Ascending aorta (tissue), 2 donors: ENCODE results near the gene HSF2. TPM values are rescaled to one million over a fixed set of nuclear protein-coding genes. Genes with fewer than 3 reads are reported as not detected.
"Not testable (repeated sequence)": the region's sequence is repeated elsewhere in the genome, so short reads cannot be mapped to it uniquely, and the experiment has no call there.

ENCODE experiments used
- DNase-seq, 2 donors: peaks; one replicate each; pipeline ENCODE4 v3.0.0-alpha.2; 2019; ENCODE audit warnings: low spot score in 2 of 2
- H3K27ac ChIP-seq, 2 donors: fragments of 200-600 bp; sonication (generic); one replicate each; pipeline ENCODE4 v1.5.1; 2016 to 2017; ENCODE audit warnings: mild to moderate bottlenecking in 1 of 2
- H3K27me3 ChIP-seq: fragments of 200-600 bp; sonication (generic); one replicate; pipeline ENCODE4 v1.5.1; 2017
- H3K36me3 ChIP-seq, 2 donors: fragments of 200-600 bp; sonication (generic); one replicate each; pipeline ENCODE4 v1.5.1; 2016
- H3K4me1 ChIP-seq, 2 donors: fragments of 200-600 bp; sonication (generic); one replicate each; pipeline ENCODE4 v1.5.1; 2016 to 2017; ENCODE audit warnings: mild to moderate bottlenecking in 1 of 2
- H3K4me3 ChIP-seq, 2 donors: fragments of 200-600 bp; sonication (generic); one replicate each; pipeline ENCODE4 v1.5.1; 2016 to 2017; ENCODE audit warnings: mild to moderate bottlenecking in 1 of 2
- H3K9me3 ChIP-seq, 2 donors: fragments of 200-600 bp; sonication (generic); one replicate each; pipeline ENCODE4 v1.5.1; 2016
- CTCF ChIP-seq, 3 experiments: fragments of 200-600 bp in 2 of 3; fragments of 450-650 bp in 1 of 3; sonication (generic) in 2 of 3; IDR thresholded peaks; one replicate each; pipeline ENCODE4 v1.5.1; 2016 to 2019; ENCODE audit warnings: antibody characterized with exemption in 3 of 3, mild to moderate bottlenecking in 1 of 3, moderate library complexity in 1 of 3
- intact Hi-C: fragments of 100-400 bp; cut with DNase I; formaldehyde crosslinking; loops from one replicate; pipeline ENCODE4 v1.15.1; 2023
- total RNA-seq: library from RNA; depleted of rRNA; stranded (reverse); fragments of >200 nt; gene quantifications from one replicate; pipeline ENCODE4 v1.1.0, GENCODE V29; 2016

The HSF2 gene
- total RNA-seq, 1 donor from 2014 or later = 26.1 TPM

GRCh38 chr6:122432816-122433215, 33.4 kb downstream of the HSF2 start:
- no peak for DNase-seq
- H3K9me3 ChIP-seq = no peaks in the 10 kb centered on the region
- H3K36me3 ChIP-seq = peaks cover 18 to 22% of the 10 kb centered on the region in 2 donors
- H3K4me1 ChIP-seq = no peaks in the 10 kb centered on the region
- TF ChIP-seq CTCF (IDR thresholded peaks at IDR 0.05) = no peak
- H3K4me3 ChIP-seq = no peak overlapping the region
- H3K27me3 ChIP-seq = no peaks in the 10 kb centered on the region
- no peak overlapping the region for H3K27ac ChIP-seq
- intact Hi-C loops = no loop called here

- intact Hi-C loops = no loop called here
- no peak for DNase-seq
- H3K27ac ChIP-seq = no peak overlapping the region
- peaks cover 25 to 45% of the 10 kb centered on the region in 2 donors for H3K36me3 ChIP-seq
- no peak overlapping the region for H3K4me3 ChIP-seq
- no peak for TF ChIP-seq CTCF (IDR thresholded peaks at IDR 0.05)
- H3K27me3 ChIP-seq = no peaks in the 10 kb centered on the region
- H3K9me3 ChIP-seq = no peaks in the 10 kb centered on the region
- no peaks in the 10 kb centered on the region for H3K4me1 ChIP-seq
Measured at GRCh38 chr6:122438975-122439374, 39.5 kb downstream of the HSF2 start.

GRCh38 chr6:122445274-122445673, 45.8 kb downstream of the HSF2 start:
- no peaks in the 10 kb centered on the region for H3K9me3 ChIP-seq
- H3K4me3 ChIP-seq = no peak overlapping the region
- DNase-seq = no peak
- no peak overlapping the region for H3K27ac ChIP-seq
- TF ChIP-seq CTCF (IDR thresholded peaks at IDR 0.05) = no peak
- H3K27me3 ChIP-seq = no peaks in the 10 kb centered on the region
- intact Hi-C loops = no loop called here
- peaks cover 40 to 72% of the 10 kb centered on the region in 2 donors for H3K36me3 ChIP-seq
- no peaks in the 10 kb centered on the region for H3K4me1 ChIP-seq

- H3K4me1 ChIP-seq = no peaks in the 10 kb centered on the region
- H3K27me3 ChIP-seq = no peaks in the 10 kb centered on the region
- H3K27ac ChIP-seq = no peak overlapping the region
- intact Hi-C loops = no loop called here
- TF ChIP-seq CTCF (IDR thresholded peaks at IDR 0.05) = no peak
- H3K36me3 ChIP-seq = peaks cover 70 to 88% of the 10 kb centered on the region in 2 donors
- H3K4me3 ChIP-seq = no peak overlapping the region
- no peaks in the 10 kb centered on the region for H3K9me3 ChIP-seq
- DNase-seq = no peak
Measured at GRCh38 chr6:122449069-122449468, 49.6 kb downstream of the HSF2 start.

- no peaks in the 10 kb centered on the region for H3K27me3 ChIP-seq
- no peak for TF ChIP-seq CTCF (IDR thresholded peaks at IDR 0.05)
- H3K4me1 ChIP-seq = peaks cover 0 to 4% of the 10 kb centered on the region in 2 donors
- DNase-seq = no peak
- no peak overlapping the region for H3K27ac ChIP-seq
- H3K36me3 ChIP-seq = peaks cover 66 to 87% of the 10 kb centered on the region in 2 donors
- no peak overlapping the region for H3K4me3 ChIP-seq
- intact Hi-C loops = no loop called here
- H3K9me3 ChIP-seq = no peaks in the 10 kb centered on the region
Measured at GRCh38 chr6:122452509-122452908, 53.1 kb downstream of the HSF2 start.

GRCh38 chr6:122454673-122455072, 55.2 kb downstream of the HSF2 start:
- no peaks in the 10 kb centered on the region for H3K9me3 ChIP-seq
- DNase-seq = no peak
- H3K27ac ChIP-seq = no peak overlapping the region
- no peaks in the 10 kb centered on the region for H3K27me3 ChIP-seq
- intact Hi-C loops = no loop called here
- peaks cover 4 to 11% of the 10 kb centered on the region in 2 donors for H3K4me1 ChIP-seq
- no peak overlapping the region for H3K4me3 ChIP-seq
- TF ChIP-seq CTCF (IDR thresholded peaks at IDR 0.05) = no peak
- peaks cover 59 to 79% of the 10 kb centered on the region in 2 donors for H3K36me3 ChIP-seq

GRCh38 chr6:122455116-122455515, 55.7 kb downstream of the HSF2 start:
- DNase-seq, H3K4me3 ChIP-seq, H3K9me3 ChIP-seq, intact Hi-C loops, H3K27me3 ChIP-seq, H3K27ac ChIP-seq: not testable (repeated sequence)
- peaks cover 9 to 15% of the 10 kb centered on the region in 2 donors for H3K4me1 ChIP-seq
- peaks cover 54 to 75% of the 10 kb centered on the region in 2 donors for H3K36me3 ChIP-seq
